Esophagus muscularis mucosa (tissue), 4 donors: ENCODE data around the gene GCSAM. TPM values are rescaled to one million over a fixed set of nuclear protein-coding genes. Genes with fewer than 3 reads are reported as not detected.

Experiments
- DNase-seq: peaks from one replicate; pipeline ENCODE4 v3.0.0-alpha.2; 2017; ENCODE audit errors: extremely low spot score
- H3K27ac ChIP-seq, 4 donors: fragments of 200-600 bp; sonication (generic); replicated peaks in 1 of 4; 1 replicate in 3 of 4; 2 replicates in 1 of 4; pipeline ENCODE4 v1.5.1; 2016 to 2019; ENCODE audit warnings: mild to moderate bottlenecking in 1 of 4
- H3K27me3 ChIP-seq, 4 donors: fragments of 200-600 bp; sonication (generic); one replicate each; pipeline versions ENCODE4 v1.5.1 to v1.6.0; 2016 to 2019
- H3K36me3 ChIP-seq, 4 donors: fragments of 200-600 bp; sonication (generic); one replicate each; pipeline ENCODE4 v1.5.1; 2016 to 2019
- H3K4me1 ChIP-seq, 4 donors: fragments of 200-600 bp; sonication (generic); one replicate each; pipeline ENCODE4 v1.5.1; 2016 to 2019
- H3K4me3 ChIP-seq, 4 donors: fragments of 200-600 bp; sonication (generic); 1 replicate in 2 of 4; 2 replicates in 2 of 4; pipeline ENCODE4 v1.5.1; 2016 to 2019; ENCODE audit warnings: mild to moderate bottlenecking in 4 of 4, moderate library complexity in 1 of 4
- H3K9me3 ChIP-seq, 4 donors: fragments of 200-600 bp; sonication (generic); 1 replicate in 3 of 4; 2 replicates in 1 of 4; pipeline ENCODE4 v1.5.1; 2016 to 2019
- EP300 ChIP-seq: sonication (generic); formaldehyde crosslinking; IDR thresholded peaks from one replicate; pipeline ENCODE4 v1.6.1; 2017; ENCODE audit warnings: antibody characterized with exemption
- POLR2A ChIP-seq: fragments of 450-650 bp; IDR thresholded peaks from one replicate; pipeline ENCODE4 v1.6.1; 2017; ENCODE audit warnings: antibody characterized with exemption, moderate library complexity, mild to moderate bottlenecking, low read depth
- POLR2AphosphoS5 ChIP-seq, 2 donors: sonication (generic); formaldehyde crosslinking; IDR thresholded peaks; one replicate each; pipeline ENCODE4 v1.6.1; 2017; ENCODE audit warnings: antibody characterized with exemption in 2 of 2
- WGBS: methylation state at CpG from one replicate; pipeline ENCODE4 v1.1.5; 2018; 5-methylcytosine and 5-hydroxymethylcytosine counted together
- intact Hi-C: fragments of 100-400 bp; cut with DNase I; formaldehyde crosslinking; loops from one replicate; pipeline ENCODE4 v1.15.1; 2023
- total RNA-seq, 4 donors: library from RNA; depleted of rRNA; stranded (reverse); fragments of >200 nt; gene quantifications; one replicate each; pipeline versions ENCODE4 v1.1.0 to v1.2.1, GENCODE V29; 2016
- TF ChIP-seq, protein P1 (sequence below), 3 experiments: fragments of 200-600 bp in 2 of 3; fragments of 450-650 bp in 1 of 3; sonication (generic) in 2 of 3; IDR thresholded peaks; one replicate each; pipeline ENCODE4 v1.5.1; 2017 to 2019; ENCODE audit warnings: antibody characterized with exemption in 3 of 3, mild to moderate bottlenecking in 2 of 3, moderate library complexity in 1 of 3

Gene GCSAM
- total RNA-seq, 4 donors from 2014 or later = 0.33 TPM; not detected in 3

DNA sequence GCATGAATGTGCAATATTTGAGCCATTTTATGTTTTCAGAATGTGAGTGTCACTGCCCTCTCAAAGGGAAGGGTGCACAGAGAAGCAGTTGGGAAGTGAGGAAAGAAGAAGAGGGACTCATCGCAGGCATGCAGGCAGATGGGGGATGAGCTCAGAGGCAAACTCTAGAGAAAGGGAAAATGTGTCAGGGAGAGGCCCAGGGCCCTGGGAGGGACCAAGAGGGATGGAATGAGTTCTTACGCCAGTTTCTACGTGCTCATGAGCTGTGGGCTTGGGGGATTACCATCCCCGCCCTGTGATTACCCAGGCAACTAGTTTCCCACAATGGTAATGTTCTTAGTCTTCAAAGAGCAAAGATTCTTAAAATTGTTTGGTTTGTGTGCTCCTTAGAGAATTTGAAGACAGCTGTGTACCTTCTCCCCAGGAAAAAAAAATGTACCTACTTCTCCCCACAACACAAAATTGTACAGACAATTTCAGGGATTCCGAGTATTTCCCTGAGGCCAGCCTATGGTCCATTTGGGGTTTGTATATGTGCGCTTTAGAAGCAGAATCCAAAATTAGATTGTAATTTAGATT is 17.8 kb downstream of the GCSAM start:
- Histone ChIP-seq H3K27me3 (no peaks in the 10 kb centered on the region), H3K27ac (no peak overlapping the region), H3K9me3 (no peaks in the 10 kb centered on the region), H3K4me1 (no peaks in the 10 kb centered on the region), H3K36me3 (no peaks in the 10 kb centered on the region), H3K4me3 (no peak overlapping the region)
- no peak for DNase-seq
- intact Hi-C loops = no loop called here
- 81% methylated on average over 6 of the region's 6 CpGs for WGBS
- no peak for TF ChIP-seq POLR2A
- no peak for TF ChIP-seq EP300
- TF ChIP-seq POLR2AphosphoS5 (IDR thresholded peaks at IDR 0.05) = no peak
- TF ChIP-seq, protein P1, sequence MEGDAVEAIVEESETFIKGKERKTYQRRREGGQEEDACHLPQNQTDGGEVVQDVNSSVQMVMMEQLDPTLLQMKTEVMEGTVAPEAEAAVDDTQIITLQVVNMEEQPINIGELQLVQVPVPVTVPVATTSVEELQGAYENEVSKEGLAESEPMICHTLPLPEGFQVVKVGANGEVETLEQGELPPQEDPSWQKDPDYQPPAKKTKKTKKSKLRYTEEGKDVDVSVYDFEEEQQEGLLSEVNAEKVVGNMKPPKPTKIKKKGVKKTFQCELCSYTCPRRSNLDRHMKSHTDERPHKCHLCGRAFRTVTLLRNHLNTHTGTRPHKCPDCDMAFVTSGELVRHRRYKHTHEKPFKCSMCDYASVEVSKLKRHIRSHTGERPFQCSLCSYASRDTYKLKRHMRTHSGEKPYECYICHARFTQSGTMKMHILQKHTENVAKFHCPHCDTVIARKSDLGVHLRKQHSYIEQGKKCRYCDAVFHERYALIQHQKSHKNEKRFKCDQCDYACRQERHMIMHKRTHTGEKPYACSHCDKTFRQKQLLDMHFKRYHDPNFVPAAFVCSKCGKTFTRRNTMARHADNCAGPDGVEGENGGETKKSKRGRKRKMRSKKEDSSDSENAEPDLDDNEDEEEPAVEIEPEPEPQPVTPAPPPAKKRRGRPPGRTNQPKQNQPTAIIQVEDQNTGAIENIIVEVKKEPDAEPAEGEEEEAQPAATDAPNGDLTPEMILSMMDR (IDR thresholded peaks at IDR 0.05) = no peak

DNA sequence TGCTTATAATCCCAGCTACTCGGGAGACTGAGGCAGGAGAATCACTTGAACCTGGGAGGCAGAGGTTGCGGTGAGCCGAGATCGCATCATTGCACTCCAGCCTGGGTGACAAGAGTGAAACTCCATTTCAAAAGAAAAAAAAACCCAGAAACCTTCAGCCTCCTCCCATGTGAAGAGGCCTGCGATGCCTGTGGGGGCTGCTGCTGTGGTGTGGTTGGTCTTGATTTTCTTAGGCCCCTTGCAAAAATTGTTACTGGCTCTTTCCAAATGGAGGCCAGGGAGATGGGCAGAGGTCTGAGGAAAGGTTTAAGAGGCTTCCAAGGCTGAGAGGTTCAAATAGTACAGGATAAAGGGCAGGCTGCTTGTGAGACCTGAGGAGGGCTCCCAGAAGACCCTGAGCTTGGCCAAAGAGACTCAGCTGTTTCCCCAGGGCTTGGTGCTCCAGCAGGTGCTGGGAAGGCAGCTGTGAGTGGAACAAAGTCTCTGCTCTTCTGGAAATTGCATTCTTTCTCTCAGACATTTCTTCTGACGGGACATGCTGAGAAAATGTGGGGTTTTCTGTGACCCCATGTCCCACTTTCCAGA is 18.4 kb downstream of the GCSAM start:
- Histone ChIP-seq H3K4me1 (no peaks in the 10 kb centered on the region), H3K9me3 (no peaks in the 10 kb centered on the region), H3K36me3 (no peaks in the 10 kb centered on the region), H3K27me3 (no peaks in the 10 kb centered on the region), H3K27ac (no peak overlapping the region), H3K4me3 (no peak overlapping the region)
- intact Hi-C loops = no loop called here
- no peak for DNase-seq
- 100% methylated on average over 6 of the region's 6 CpGs for WGBS
- TF ChIP-seq, protein P1 (IDR thresholded peaks at IDR 0.05) = no peak
- TF ChIP-seq EP300 (no peak), POLR2A (no peak), POLR2AphosphoS5 (IDR thresholded peaks at IDR 0.05) (no peak)

DNA sequence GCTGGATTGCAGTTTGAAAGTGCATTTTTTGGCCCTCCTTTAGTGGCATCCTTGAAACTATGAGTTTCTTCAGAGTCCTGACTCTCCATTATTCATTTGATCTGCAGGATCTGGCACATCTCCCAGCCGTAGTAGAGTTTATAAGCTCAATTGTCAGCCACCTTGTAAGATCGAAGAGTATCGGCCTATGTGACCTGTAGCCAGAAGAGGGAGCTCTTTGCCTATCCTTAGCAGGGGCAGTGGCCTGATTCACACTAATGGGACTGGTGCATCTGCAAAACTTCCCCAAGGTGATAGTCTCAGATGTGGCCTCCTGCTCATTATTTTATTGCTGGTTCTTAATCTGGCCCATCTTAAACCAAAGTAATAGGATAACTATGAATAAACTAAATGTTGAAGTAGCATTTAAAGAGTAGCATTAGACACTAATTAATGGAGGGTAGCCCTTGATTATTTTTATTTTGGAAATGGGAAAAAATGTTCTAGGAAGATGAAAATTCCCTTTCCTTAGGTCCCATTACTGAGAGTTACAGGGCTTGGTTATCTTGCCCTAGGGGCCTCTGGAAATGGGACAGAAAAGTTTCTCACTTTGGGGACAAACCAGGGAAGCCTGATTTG is 21.2 kb downstream of the GCSAM start:
- no peak for TF ChIP-seq EP300
- TF ChIP-seq, protein P1 (IDR thresholded peaks at IDR 0.05) = peak; percentile 36 to 55 (median 40)
- DNase-seq = no peak
- WGBS = 33% methylated on average over 3 of the region's 3 CpGs
- no peak overlapping the region for H3K27ac ChIP-seq
- intact Hi-C loops = no loop called here
- no peaks in the 10 kb centered on the region for H3K4me1 ChIP-seq
- H3K27me3 ChIP-seq = no peaks in the 10 kb centered on the region
- H3K9me3 ChIP-seq = no peaks in the 10 kb centered on the region
- no peaks in the 10 kb centered on the region for H3K36me3 ChIP-seq
- H3K4me3 ChIP-seq = no peak overlapping the region

DNA sequence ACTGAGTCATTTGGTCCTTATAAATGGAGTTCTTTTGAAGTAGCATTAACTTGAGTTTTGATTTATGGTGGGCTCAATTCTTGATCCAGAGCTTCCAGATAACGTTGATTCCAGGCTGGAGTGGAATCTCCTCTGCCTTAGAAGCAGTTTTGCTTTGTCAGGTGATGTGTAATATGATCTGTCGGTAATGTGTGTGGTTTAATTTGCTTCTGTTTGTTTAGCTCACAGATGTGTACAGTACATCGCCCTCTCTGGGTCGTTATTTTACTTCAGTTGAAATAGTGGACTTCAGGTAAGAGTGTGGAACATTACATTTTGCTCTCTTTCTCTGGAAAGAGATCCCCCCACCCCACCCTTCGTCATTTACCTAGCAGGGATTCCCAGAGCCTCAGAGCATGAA is 23.7 kb downstream of the GCSAM start:
- intact Hi-C loops = no loop called here
- H3K4me1 ChIP-seq = no peaks in the 10 kb centered on the region
- no peak for DNase-seq
- WGBS = 56% methylated on average over 5 of the region's 5 CpGs
- no peak overlapping the region for H3K27ac ChIP-seq
- no peak overlapping the region for H3K4me3 ChIP-seq
- TF ChIP-seq POLR2AphosphoS5 (IDR thresholded peaks at IDR 0.05) = no peak
- TF ChIP-seq, protein P1 (IDR thresholded peaks at IDR 0.05) = no peak
- TF ChIP-seq EP300 = no peak
- no peak for TF ChIP-seq POLR2A
- H3K27me3 ChIP-seq = no peaks in the 10 kb centered on the region
- no peaks in the 10 kb centered on the region for H3K36me3 ChIP-seq
- H3K9me3 ChIP-seq = no peaks in the 10 kb centered on the region
